Fibroblast of pulmonary artery (primary cell): Measurements from ENCODE around the gene ECM1.

Experiments
- DNase-seq: peaks from one replicate; pipeline ENCODE4 v3.0.0-alpha.2; 2010; ENCODE audit warnings: low read depth
- H3K4me3 ChIP-seq: replicated peaks from 2 replicates; pipeline ENCODE4 v1.5.1; 2011; ENCODE audit warnings: low read depth, mild to moderate bottlenecking, control low read depth, low read length, moderate library complexity
- TF ChIP-seq, protein P1 (sequence below): IDR thresholded peaks from 2 replicates; pipeline ENCODE4 v1.5.1; 2011; ENCODE audit warnings: mild to moderate bottlenecking, control low read depth, low read length, inconsistent platforms; ENCODE audit errors: missing control alignments

ECM1 gene

DNA sequence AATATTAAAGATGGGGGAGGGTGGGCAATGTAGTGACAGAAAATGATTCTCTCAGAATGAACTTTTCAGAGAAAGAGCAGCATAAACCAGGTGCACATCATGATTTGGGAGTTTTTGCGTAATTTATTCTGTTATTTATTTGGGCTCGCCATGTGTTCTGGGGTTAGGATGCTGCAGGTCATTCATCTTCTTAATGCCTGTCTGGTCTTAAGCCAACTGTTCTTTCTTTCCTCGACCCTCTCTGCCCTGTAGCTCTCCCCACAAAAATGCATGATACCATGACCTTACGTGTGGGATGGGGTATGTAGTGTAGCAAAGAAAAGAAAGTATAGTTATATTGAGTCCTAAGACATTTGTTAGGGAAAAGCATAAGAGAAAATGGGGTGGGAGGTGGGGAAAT, 33.0 kb upstream of the ECM1 start:
- H3K4me3 ChIP-seq, result no peak overlapping the region
- TF ChIP-seq, protein P1, sequence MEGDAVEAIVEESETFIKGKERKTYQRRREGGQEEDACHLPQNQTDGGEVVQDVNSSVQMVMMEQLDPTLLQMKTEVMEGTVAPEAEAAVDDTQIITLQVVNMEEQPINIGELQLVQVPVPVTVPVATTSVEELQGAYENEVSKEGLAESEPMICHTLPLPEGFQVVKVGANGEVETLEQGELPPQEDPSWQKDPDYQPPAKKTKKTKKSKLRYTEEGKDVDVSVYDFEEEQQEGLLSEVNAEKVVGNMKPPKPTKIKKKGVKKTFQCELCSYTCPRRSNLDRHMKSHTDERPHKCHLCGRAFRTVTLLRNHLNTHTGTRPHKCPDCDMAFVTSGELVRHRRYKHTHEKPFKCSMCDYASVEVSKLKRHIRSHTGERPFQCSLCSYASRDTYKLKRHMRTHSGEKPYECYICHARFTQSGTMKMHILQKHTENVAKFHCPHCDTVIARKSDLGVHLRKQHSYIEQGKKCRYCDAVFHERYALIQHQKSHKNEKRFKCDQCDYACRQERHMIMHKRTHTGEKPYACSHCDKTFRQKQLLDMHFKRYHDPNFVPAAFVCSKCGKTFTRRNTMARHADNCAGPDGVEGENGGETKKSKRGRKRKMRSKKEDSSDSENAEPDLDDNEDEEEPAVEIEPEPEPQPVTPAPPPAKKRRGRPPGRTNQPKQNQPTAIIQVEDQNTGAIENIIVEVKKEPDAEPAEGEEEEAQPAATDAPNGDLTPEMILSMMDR, result no peak
- DNase-seq, result no peak

DNA sequence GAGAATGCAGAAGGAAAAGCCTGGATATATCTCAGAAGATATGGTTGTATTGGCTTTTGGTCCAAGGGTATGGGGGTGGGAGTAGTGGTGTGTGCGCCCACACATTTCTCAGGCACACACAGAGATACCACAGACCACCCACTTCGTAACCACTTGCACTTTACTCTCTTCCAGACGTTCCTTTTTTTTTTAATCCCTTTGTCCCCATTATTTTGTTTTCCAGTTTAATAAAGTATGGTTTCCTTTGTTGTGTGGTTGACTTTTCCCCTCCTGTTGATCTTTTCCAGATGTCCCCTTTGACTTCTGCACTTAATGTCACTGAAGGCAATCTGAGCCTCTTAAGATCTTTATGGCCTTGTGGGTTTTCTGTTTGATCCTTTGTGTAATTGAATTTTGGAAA, 31.2 kb upstream of the ECM1 start:
- TF ChIP-seq, protein P1, result no peak
- DNase-seq, result no peak
- H3K4me3 ChIP-seq, result no peak overlapping the region

DNA sequence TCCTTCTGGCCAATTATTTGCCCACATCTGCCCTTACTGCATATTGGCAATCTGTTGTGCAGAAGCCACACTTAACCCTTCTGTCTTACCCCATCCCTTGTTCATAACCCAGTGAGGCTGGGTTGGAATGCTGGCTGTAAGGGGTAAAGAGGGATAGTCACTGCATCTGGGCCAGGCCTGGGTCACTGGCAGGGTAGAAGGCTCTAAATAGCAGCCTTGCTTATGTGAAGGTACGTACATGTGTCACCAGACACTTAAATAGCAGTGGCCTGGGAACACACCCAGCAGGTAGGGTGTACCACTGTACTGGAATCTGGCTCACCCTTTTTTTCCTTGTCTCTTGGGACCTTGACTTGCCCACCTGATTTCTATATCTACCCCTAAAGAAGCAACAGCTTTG, 30.6 kb upstream of the ECM1 start:
- DNase-seq, result no peak
- no peak overlapping the region for H3K4me3 ChIP-seq
- TF ChIP-seq, protein P1, result no peak

DNA sequence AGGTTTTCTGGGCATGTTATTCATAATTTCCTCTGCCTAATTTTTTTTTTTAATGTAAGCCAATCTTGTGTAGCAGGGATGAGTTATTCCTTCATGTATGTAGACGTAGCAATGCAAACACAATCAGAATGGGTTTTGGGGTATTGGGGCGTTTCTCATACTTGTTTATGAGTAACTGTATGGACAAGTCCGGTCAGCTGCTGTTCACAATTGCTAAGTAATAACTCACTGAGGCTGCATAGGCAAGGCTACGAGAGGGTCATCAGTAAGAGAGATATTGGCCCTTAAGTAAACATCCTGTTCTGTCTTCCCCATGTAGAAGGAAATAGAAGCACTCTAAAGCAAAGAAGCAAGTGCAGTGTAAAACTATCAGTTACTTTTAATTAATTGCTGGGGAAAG, 30.2 kb upstream of the ECM1 start:
- peak; percentile 19 for DNase-seq
- TF ChIP-seq, protein P1, result no peak
- no peak overlapping the region for H3K4me3 ChIP-seq

DNA sequence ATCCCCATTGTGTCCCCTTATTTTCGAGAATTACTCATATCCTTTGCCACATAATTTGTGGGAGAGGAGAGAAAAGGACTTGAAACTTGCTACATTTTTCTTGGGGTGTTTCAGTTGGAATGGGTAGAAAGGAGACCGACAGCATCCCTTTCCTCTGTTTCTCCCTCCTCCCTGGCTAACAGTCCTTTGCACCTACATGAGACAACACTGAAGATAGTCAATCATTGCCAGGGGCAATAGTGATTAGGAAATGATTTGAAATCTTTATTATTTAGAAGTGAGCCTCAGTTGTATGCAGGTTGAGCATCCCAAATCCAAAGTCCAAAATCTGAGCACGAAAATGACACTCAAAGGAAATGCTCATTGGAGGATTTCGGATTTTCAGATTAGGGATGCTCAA, 28.5 kb upstream of the ECM1 start:
- TF ChIP-seq, protein P1, result no peak
- DNase-seq, result no peak
- no peak overlapping the region for H3K4me3 ChIP-seq

DNA sequence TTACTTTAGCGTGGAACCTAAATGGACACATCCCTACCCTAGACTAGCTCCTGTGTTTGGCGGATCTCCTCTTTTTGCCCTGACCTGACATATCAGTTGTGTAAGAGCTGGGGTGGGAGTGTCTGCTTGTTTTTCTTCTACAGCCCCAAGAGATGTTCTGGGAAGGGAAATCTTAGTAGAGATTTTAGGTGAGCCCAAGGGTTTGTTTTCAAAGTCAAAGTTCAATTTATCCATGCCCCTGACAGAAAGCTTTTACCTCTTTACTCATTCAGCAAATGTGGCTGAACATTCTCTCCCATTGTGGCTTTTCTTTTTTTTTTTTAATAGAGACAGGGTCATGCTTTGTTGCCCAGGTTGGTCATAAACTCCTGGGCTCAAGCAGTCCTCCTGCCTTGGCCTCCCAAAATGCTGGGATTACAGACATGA, 28.0 kb upstream of the ECM1 start:
- no peak overlapping the region for H3K4me3 ChIP-seq
- TF ChIP-seq, protein P1, result no peak

DNA sequence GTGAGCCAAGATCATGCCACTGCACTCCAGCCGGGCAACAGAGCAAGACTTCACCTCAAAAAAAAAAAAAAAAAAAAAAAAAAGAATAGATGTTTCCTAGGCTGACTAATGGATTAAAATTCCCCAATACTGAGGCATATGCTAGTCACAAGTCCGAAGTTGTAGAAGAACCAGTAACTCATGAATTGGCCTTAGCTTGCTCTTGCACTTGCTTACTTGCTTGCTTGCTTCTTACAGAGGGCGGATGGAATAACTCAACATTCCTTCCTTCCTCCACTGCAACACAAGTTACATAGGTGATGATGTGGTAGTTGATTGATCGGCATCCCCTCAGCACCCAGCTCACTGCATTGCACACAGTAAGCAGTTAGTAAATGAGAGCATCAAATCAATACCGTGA, 23.5 kb upstream of the ECM1 start:
- H3K4me3 ChIP-seq, result no peak overlapping the region
- TF ChIP-seq, protein P1, result no peak
- no peak for DNase-seq

More for the DNA sequence above, 28.0 kb upstream of the ECM1 start:
- DNase-seq, result no peak
